ENCODE data around the gene SYCE3. TPM values are rescaled to one million over a fixed set of nuclear protein-coding genes. Genes with fewer than 3 reads are reported as not detected.
"Not testable (repeated sequence)": the region's sequence is repeated elsewhere in the genome, so short reads cannot be mapped to it uniquely, and the experiment has no call there.

The SYCE3 gene
- total RNA-seq, 1 donor from 2014 or later = not detected

DNA sequence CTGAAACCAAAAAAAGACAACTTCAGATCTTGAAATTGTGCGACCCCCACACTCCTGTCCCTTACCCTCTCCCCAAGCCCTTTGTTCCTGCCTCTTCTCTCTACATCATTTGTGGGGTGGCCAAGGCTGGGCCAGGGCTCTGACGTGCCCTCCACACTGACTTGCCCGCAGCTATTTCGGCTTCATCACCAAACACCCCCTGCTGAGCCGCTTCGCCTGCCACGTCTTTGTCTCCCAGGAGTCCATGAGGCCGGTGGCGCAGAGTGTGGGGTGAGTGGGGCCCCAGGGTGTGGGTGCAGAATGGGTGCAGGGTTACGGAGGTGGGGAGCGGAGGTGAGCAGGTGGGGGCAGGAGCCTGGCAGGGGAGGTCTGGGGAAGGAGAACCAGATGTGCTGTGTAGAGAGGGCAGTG is 47.3 kb upstream of the SYCE3 start:
- Mint-ChIP-seq H3K36me3 (ENCODE audit: unreplicated experiment) (peaks cover 6% of the 10 kb centered on the region), H3K27me3 (ENCODE audit: unreplicated experiment) (peaks cover 14% of the 10 kb centered on the region), H3K9me3 (ENCODE audit: unreplicated experiment) (peaks cover 21% of the 10 kb centered on the region), H3K4me3 (ENCODE audit: unreplicated experiment) (no peak overlapping the region), H3K27ac (ENCODE audit: unreplicated experiment) (no peak overlapping the region), H3K4me1 (ENCODE audit: low read depth, unreplicated experiment) (no peaks in the 10 kb centered on the region)
- DNase-seq = no peak
- TF ChIP-seq, protein P1, sequence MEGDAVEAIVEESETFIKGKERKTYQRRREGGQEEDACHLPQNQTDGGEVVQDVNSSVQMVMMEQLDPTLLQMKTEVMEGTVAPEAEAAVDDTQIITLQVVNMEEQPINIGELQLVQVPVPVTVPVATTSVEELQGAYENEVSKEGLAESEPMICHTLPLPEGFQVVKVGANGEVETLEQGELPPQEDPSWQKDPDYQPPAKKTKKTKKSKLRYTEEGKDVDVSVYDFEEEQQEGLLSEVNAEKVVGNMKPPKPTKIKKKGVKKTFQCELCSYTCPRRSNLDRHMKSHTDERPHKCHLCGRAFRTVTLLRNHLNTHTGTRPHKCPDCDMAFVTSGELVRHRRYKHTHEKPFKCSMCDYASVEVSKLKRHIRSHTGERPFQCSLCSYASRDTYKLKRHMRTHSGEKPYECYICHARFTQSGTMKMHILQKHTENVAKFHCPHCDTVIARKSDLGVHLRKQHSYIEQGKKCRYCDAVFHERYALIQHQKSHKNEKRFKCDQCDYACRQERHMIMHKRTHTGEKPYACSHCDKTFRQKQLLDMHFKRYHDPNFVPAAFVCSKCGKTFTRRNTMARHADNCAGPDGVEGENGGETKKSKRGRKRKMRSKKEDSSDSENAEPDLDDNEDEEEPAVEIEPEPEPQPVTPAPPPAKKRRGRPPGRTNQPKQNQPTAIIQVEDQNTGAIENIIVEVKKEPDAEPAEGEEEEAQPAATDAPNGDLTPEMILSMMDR (IDR thresholded peaks at IDR 0.05; ENCODE audit: partially characterized antibody, unreplicated experiment) = no peak

DNA sequence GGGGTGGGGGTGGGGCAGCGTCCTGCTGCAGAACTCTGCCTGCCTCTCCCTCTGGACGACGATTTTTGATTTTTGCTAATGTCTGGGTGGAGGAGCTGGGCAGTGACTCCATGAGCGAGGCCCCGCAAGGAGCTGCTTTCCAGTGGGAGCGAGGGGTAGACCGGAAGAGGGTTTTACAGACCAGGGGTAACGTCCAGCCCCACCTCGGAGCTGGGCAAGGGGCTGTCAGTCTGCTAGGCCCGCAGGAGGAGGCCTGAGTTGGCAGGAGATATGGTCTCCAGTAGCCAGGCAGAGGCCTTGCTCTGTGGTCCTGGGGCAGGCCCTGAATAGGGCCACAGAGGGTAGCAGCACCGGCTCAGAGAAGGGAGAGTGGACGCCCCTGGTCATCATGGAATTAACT is 46.9 kb upstream of the SYCE3 start:
- Mint-ChIP-seq H3K4me1 (ENCODE audit: low read depth, unreplicated experiment) (no peaks in the 10 kb centered on the region), H3K27ac (ENCODE audit: unreplicated experiment) (no peak overlapping the region), H3K9me3 (ENCODE audit: unreplicated experiment) (peaks cover 21% of the 10 kb centered on the region), H3K27me3 (ENCODE audit: unreplicated experiment) (peaks cover 14% of the 10 kb centered on the region), H3K4me3 (ENCODE audit: unreplicated experiment) (no peak overlapping the region), H3K36me3 (ENCODE audit: unreplicated experiment) (peaks cover 6% of the 10 kb centered on the region)
- no peak for DNase-seq
- TF ChIP-seq, protein P1 (IDR thresholded peaks at IDR 0.05; ENCODE audit: partially characterized antibody, unreplicated experiment) = no peak

DNA sequence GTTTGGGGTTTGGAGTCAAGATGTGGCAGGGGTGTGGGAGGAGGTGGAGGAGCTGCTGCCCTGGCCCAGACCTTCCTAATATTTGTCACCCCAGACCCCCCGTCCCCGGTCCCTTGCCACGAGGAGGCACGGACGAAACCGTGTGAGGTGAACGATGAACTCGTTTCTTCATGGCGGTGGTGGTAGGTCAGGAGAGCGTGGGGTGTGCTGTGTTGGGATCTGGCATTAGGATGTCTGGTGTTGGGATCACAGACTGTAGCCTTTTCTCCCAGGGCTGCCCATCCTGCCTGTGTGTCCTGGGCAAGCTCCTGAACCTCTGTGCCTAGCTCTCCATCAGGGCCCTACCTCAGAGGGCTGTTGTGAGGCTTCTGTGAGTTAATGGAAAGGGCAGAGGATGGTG is 46.3 kb upstream of the SYCE3 start:
- Mint-ChIP-seq H3K27me3 (ENCODE audit: unreplicated experiment) (peaks cover 10% of the 10 kb centered on the region), H3K27ac (ENCODE audit: unreplicated experiment) (no peak overlapping the region), H3K4me3 (ENCODE audit: unreplicated experiment) (no peak overlapping the region), H3K4me1 (ENCODE audit: low read depth, unreplicated experiment) (no peaks in the 10 kb centered on the region), H3K36me3 (ENCODE audit: unreplicated experiment) (peaks cover 6% of the 10 kb centered on the region), H3K9me3 (ENCODE audit: unreplicated experiment) (peaks cover 21% of the 10 kb centered on the region)
- TF ChIP-seq, protein P1 (IDR thresholded peaks at IDR 0.05; ENCODE audit: partially characterized antibody, unreplicated experiment) = no peak
- DNase-seq = no peak

DNA sequence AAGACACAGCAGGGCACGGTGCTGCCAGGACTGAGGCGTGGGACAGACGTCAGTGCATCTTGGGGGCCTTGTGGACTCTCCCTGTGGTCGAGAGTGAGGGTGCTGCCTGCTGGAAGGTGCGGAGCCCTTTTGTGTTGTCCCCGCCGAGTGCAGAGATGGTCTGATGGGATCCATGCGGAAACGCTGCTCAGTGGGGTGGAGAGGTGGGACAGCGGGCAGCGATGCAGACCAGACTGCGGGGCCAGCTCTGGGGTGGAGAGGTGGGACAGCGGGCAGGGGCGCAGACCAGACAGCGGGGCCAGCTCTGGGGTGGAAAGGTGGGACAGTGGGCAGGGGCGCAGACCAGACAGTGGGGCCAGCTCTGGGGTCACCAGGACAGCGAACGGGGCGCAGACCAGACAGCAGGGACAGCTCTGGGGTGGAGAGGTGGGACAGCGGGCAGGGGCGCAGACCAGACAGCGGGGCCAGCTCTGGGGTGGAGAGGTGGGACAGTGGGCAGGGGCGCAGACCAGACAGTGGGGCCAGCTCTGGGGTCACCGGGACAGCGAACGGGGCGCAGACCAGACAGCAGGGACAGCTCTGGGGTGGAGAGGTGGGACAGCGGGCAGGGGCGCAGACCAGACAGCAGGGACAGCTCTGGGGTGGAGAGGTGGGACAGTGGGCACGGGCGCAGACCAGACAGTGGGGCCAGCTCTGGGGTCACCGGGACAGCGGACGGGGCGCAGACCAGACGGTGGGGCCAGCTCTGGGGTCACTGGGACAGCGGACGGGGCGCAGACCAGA is 45.5 kb upstream of the SYCE3 start:
- not testable (repeated sequence) for H3K27ac Mint-ChIP-seq (ENCODE audit: unreplicated experiment); H3K4me3 Mint-ChIP-seq (ENCODE audit: unreplicated experiment); H3K27me3 Mint-ChIP-seq (ENCODE audit: unreplicated experiment); DNase-seq; H3K4me1 Mint-ChIP-seq (ENCODE audit: low read depth, unreplicated experiment); H3K36me3 Mint-ChIP-seq (ENCODE audit: unreplicated experiment)
- H3K9me3 Mint-ChIP-seq (ENCODE audit: unreplicated experiment) = peaks cover 19% of the 10 kb centered on the region

DNA sequence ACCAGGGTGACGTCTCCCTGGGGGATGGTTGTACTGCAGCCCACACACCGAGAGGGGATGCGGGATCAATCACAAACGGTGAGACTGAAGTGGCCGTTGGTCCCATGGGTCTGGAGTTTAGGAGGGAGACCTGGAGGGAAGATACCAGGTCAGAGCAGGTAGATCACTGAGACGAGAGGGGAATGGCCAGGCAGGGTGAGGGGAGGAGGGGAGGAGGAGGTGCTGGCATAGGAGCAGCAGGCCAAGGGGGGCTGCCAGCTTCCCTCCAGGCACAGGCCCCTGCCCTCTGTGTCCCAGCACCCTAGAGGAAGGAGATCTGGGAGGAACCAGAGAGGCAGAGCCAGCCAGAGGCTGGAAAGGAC is 44.9 kb upstream of the SYCE3 start:
- peaks cover 11% of the 10 kb centered on the region for H3K27me3 Mint-ChIP-seq (ENCODE audit: unreplicated experiment)
- no peak for DNase-seq
- no peak overlapping the region for H3K4me3 Mint-ChIP-seq (ENCODE audit: unreplicated experiment)
- H3K36me3 Mint-ChIP-seq (ENCODE audit: unreplicated experiment) = peaks cover 6% of the 10 kb centered on the region
- H3K9me3 Mint-ChIP-seq (ENCODE audit: unreplicated experiment) = peaks cover 19% of the 10 kb centered on the region
- peaks cover 3% of the 10 kb centered on the region for H3K4me1 Mint-ChIP-seq (ENCODE audit: low read depth, unreplicated experiment)
- TF ChIP-seq, protein P1 (IDR thresholded peaks at IDR 0.05; ENCODE audit: partially characterized antibody, unreplicated experiment) = no peak
- H3K27ac Mint-ChIP-seq (ENCODE audit: unreplicated experiment) = no peak overlapping the region
